HG02970 (cell line): ENCODE results near the gene GPR35.

ENCODE experiments used
- ATAC-seq: cut with Tn5 transposase; IDR thresholded peaks from one replicate; pipeline ENCODE4 v1.9.1; 2021; ENCODE audit warnings: mild to moderate bottlenecking, moderate library complexity, moderate number of reproducible peaks; ENCODE audit not compliant: unreplicated experiment, low FRiP score

GPR35 gene

DNA sequence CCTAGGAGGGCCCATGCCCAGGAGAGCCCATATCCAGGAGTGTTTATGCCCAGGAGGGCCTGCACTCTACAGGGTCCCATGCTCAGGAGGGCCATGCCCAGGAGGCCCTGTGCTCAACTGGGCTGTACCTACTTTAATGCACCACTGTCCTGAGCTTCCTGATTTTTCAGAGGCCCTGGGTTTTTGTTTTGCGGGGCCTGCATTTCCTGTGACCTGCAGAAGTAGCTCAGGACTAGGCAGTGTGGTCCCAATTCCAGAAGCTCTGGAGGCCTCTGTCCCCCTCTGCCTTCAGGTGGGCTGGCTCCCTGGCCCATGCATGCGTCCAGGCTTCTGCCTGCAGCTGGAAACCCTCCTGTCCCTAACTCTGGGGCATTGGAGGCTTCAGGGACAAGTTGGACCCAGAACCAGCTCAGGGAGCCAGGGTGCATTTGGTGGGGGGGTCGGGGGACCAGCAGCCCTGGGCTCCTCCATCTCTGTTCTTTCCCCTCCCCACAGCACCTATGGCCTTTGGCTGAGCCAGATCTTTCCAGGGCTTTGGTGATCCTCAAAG, 10.8 kb downstream of the GPR35 start:
- ATAC-seq, result no peak

DNA sequence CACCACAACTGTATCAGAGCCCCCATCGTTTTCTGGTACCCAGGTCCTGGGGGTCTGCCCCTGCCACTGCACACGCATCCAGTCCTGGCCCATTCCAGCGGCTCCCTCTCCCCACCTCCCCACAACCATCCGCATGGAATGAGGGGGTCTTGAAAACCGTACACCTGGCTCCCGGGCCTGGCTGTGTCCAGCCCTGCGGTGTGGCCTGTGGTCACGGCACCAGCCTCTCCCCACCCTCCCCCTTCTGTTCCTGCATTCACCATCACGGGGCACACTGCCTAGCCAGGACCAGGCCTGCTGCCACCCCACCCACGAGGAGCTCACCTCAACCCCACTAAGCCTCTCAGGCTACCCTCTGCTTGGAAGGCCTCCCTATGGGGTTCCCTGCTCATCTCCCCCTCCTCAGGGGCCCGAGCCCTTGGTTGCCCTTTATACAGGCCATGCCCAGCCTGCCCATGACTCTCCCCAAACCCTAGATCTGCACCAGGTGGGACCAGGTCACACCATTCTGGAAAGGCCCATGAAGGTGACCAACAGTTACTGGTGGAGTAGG, 11.4 kb downstream of the GPR35 start:
- ATAC-seq, result no peak

DNA sequence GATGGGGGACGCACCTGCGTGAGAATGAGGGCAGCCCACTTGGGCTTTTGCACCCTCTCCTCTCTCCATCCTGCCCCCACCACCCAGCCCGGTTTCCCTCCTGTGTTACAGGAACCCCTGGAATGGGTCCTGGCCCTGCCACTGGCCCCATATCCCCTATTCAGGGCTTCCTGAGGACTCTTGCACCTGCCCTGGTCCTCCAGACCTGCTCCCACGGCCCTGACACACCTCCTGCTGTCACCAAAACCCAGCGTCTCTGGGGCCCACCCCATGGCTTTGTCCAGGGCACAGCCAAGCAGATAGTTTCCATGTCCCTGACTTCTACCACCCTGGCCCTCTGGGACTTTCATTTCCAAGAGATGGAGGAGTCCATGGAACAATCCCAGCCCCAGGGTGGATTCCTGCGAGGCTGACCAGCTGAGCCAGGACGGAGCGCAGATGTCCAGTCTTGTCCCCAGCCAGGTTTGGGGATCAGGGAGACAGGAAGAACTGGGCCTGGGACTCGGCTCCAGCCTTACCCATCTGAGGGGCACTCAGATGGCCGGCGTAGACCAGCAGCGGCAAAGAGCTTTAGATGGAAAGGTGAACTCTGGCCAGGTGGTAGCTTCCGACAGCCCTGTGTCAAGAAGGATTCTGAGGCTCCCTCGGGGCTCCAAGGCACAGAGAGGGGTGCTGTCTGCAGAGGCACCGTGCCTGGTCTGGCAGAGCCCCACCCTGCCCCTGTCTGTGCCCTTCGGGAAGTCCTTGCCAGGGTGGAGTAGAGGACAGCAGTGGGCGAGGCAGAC, 12.0 kb downstream of the GPR35 start:
- no peak for ATAC-seq

DNA sequence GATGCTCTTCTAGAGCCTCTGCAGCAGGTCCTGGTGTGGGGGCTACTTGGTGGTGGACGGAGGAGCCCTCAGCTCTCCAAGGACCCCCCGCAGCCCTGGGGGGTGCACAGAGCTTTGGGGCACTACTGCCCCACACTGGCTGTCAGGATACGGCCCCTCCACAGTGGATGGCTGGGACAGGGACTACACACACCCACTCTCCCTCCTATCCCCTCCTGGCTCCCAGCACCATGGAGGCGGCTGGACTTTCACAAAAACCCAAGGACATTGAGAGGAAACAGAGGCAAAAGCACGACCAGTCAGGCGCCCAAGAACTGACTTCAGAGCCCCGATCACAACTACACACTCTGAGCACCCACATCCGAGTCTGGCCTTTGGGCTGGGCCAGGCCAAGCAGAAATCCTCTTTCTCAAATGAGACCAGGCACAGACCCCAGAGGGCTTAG, 12.6 kb downstream of the GPR35 start:
- ATAC-seq, result no peak

DNA sequence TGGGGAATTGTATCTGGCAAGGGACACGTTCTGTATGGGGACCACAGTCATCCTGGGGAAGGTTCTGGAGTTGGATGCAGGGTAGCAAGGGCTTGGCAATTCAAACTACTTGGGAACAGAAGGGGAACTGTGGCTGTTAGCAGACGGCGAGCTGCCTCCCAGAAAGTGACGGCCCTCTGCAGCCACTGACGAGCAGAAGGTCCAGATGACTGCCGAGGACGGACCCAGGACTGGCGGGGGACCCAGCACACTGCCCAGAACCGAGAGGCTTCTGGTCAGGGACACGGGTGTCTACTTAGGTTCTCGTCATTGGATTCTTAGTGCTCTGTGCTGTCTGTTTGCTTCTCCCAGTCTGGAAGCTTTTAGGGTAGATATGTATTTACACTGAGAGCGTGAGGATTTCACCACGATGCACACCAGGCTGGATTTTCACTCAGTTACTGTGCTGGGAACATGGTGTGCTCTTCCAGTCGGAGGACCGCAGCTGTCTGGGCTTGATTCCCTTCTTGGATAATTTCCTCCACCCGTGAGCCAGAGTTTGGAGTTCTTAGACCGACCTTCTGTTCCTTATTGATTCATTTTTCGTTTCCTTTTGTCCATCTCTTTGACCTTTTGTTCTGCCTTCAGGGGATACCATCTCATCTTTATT, 13.4 kb downstream of the GPR35 start:
- ATAC-seq, result no peak

DNA sequence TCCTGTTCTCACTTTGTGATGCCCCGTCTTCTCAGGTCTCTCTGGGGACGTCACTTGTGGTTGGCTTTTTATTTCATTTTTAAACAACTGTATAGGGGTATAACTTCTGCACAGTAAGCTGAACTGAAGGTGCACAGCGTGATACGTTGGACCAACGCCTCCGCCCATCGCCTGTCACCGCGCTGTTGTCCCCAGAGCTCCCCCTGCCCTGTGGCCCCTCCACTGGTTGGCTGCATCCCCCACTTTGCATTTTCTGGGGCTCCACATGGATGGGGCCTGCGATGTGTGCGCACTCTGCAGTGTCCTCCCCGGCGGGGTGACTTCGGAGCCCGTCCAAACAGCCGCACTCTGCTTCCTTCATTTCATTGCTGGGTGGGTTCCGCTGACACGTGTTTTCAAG, 14.3 kb downstream of the GPR35 start:
- no peak for ATAC-seq

DNA sequence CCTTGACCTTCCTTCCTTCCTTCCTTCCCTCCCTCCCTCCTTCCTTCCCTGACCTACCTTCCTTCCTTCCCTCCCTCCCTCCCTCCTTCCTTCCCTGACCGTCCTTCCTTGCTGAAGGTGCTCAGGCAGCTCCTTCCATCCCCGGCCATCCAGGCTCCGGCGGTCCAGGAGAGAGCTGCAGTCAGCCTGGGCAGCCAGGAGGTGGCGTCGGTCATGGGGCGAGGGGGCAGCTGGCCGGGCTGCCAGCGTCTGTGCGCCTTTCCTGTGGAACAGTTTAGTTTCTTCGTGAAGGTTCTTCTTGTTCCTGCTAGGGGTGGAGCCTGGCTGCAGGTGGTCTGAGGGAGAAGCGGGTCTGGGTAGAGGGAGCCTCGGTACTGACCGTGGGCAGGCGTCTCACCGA, 15.7 kb downstream of the GPR35 start:
- no peak for ATAC-seq

DNA sequence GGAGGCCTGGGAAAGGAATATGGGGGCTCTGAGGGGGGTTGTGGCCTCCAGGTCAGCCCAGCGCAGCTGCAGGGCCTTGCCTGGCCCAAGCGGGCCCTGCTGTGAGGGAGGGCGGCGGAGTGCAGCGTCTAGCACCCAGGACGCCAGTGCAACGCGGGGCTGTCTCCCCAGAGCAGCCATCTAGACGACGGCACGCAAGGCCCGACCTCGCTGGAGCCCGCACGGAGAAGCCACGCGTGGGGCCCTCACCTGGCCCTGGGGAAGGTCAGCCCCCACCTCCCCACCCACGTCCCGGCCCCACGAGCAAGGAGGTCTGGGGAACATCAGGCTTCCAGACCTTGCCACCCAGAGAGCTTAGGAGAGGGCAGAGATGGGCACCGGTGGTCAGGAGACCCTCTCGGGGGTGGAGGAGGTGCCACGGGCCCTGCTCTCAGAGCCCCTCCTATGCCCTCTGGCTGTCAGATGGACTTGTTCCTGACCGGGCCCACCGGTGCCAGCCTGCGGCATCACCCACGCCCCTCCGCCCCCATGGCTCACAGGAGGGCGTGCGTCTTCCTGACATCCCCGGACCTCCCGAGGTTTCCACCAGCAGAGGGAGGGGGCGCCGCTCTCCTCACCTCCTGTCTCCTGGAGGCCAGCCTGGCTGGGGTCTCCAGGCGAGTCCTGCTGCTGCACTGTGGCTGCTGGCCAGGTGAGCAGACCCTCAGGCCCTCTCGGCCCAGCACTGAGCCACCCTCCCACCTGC, 17.0 kb downstream of the GPR35 start:
- ATAC-seq, result no peak

DNA sequence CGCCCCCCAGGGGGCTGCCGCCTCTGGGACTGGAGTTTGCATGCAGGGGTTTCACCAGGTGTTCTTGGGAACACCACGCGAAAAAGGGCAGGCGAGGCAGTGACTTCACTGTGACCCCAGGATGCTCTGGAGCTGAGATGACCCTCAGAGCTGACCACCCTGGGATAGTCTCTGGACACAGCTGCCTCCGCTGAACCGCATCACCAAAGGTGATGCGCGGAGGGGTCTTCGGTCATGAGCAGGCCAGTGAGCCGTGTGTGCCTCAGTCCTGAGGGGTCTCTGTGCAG, 17.5 kb downstream of the GPR35 start:
- ATAC-seq, result no peak

DNA sequence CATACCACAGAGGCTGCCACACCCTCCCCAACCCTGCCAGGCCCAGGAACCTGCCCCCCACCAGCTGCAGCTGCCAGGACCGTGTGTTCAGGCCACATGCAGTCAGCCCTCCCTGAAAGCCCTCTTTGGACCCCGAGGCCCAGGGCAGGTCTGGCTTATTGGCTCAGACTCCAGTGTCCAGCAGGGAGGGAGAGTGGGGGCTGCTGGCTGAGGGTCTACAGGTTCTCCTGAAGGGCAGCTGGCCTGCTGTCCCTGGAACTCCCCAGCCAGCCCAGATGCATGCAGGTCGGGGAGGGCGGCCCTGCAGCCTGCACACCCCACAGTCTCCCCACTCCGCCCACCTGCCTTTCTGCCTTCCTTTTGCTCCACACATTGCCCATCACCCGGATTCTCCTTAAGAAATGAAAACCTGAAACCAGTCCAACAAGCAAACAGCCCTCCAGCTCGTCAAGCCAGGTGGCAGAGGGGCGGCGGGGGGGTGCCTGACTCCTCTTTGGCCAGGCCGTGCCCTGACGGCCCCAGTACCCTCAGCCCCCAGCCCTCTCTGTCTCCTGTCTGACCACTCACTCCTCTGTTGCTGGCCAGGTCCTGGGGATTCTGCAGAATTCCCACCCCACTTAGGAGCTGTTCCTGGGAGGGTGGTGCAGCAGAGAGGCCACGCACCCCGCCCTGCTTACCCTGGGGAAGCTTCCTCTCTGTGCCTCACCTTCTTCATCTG, 18.0 kb downstream of the GPR35 start:
- ATAC-seq, result no peak

DNA sequence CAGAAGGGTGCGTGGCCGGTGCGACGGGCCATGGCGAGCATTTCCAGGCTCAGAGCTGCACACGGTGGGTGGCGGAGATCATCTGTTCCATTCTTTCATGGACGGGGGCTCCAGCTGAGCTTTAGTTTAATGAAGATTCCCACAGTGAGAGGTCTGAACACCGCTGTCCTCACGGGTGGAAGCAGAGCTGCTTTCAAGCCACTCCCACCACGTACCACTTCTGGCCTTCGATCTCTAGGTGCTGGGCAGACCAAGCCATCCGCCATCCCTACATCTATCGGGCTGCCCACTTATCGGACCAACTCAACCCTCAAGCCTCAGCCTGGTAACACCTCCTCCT, 18.5 kb downstream of the GPR35 start:
- no peak for ATAC-seq

DNA sequence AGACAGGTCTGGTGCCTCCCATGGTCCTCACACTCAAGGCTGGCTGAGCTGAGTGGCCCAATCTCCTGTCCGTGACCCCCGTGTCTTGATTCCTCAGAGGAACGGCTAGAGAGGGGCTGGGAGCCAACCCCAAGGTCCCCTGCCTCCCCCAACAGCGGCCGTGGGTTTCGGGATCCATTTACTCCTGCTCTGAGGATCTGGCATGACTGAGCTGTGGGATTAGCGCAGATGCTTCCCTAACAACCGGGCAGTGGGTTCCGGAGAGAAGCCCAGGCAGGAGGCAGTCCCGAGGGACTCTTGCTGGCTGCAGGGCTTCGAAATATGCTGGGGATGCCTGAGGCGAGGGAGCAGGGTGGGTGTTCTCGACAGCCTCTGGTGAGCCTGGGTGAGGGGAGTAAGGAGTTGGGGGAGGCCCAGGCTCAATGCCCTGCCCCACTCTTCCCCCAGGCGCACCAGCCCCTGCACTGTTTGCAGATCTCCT, 18.9 kb downstream of the GPR35 start:
- ATAC-seq, result no peak

DNA sequence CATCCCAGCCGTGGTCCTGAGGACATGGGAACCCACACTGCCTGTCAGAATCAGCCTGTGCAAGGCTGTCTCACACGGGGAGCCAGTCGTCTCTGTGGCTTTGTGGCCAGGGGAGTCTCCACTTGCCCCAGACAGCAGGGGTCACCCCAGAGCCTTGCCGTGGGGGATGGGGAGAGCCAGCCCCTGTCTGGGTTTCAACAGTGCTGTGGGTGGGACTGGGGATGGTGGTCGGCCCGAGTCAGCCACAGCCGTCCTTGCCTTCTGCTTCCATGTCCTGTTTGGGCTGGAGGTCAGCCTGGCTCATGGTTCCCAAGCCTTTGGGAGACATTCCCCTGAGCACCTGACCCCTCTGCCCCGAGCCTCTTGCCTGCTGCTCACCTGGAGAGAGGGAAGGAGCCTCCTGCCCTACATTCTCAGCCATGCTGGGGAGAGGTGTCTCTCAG, 19.6 kb downstream of the GPR35 start:
- no peak for ATAC-seq

DNA sequence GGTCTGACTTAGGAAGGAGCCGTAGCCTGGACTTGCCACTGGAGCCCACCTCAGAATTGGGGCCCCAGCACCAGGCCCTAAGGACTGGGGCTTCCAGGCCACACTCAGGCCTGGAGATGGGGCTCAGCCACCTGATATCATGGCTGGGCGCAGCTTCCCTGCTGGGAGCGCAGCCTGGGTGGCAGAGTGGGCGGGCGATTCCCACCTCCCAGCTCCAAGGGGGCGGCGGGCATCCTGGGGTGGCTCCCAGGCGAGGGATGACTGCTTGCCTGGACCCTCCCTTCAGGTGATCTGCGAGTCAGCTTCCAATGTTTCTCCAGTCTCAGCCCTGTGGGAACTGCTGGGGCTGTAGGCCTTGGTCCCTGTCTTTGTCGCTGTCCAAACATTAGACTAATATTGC, 20.1 kb downstream of the GPR35 start:
- no peak for ATAC-seq

DNA sequence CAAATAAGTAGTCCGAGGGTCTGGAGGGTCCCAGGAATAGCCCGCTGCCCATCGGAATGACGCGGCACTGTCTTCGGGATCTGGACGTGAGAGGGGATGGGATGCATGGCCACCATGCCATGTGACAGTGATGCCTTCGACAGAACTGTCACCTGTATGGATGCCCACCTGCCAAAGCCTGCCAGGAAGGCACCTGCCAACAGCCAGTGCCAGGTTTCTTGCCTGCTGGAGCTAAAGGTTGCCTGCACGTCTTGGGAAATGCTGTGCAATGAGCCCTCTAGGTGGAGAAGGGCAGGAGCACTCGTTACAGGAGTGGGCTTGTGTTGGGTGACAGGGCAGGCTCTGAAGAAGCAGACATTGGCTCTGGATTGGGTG, 20.5 kb downstream of the GPR35 start:
- no peak for ATAC-seq

DNA sequence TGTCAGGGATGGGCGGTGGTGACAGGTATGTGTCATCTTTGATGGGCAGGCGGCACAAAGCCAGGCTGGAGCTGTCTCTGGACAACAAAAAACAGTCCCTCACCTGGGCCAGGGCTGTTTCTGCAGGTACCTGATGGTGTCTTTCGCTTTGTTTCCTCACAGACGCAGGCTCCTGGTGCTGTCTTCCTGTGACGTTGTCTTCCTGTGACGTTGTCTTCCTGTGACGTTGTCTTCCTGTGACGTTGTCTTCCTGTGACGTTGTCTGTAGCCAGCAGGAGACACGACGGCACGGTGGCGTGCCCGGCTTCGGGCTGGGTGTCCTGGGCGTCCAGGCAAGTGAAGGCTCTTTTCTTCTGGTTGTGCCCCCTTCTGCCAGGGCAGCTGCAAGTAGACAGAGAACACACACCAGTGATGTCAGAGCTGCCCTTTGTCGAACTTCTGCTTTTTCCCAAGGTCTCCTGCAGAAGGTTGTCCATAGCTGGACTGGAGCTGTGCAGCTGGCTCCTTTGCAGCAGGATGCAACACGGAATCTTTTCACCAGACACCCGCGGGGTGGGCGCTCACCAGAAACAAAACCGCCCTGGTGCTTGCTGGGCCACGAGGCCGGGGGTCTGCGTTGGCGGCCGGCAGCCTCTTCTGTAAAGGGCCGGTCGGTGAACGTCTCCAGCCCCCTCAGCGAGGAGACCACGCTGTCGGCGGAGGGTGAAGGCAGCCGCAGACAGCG, 21.1 kb downstream of the GPR35 start:
- no peak for ATAC-seq

DNA sequence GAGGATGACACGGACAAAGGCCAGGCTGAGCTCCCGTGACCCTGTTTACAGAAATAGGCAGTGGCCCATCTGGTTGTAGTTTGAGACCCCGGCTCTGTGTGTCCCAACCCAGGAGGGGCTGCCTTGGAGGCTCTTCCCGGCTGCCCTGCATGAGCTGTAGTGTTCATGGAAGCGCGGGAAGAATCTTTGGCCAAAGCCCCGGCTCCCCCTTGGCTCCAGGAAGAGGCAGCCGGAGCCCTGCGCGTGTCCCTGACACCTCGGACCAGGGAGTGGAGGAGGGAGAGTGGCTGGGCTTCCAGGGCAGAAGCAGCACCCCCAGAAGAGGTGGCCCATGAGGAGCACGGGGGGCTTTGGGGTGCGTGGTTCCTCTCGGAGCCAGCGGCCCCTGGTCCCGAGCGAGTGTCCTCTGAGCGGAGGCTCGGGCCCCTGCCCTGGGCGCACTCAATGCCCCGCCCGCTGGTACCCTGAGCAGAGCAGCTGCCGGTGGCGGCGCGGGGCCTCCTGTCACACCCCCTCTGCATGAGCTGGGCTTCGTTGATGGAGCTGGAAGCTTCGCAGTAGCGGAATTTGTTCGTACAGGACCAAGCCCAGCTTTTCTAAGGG, 21.7 kb downstream of the GPR35 start:
- no peak for ATAC-seq

DNA sequence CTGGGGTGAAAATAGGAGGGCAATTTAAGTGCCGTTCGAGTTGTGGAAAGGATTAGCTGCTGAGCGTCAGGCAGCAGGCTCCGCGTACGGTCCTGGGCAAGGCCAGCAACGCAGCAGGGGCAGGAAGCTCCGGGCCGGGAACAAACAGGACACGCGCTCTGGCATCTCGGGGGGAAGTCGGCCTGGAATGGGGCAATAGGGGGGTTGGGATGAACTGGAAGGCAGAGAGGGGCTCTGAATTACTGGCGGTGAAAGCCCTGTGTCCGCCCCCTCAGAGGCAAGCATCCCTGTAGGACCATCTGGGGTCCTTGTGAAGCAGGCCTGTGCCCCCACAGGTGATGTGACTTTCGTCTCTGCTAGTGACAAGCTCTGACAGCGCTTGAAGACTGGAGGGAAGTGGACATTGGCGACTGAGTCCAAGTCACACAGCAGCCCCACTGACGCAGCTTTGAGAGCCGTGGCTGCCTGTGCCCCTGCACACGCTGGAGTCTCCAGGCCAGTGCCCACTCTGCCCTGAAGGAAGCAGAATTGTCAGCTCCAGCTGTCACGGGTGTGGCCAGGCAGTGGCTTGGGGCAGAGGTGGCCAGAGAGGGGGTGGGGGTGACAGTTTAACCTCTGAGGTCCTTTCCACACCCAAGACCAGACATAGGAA, 22.3 kb downstream of the GPR35 start:
- ATAC-seq, result no peak

DNA sequence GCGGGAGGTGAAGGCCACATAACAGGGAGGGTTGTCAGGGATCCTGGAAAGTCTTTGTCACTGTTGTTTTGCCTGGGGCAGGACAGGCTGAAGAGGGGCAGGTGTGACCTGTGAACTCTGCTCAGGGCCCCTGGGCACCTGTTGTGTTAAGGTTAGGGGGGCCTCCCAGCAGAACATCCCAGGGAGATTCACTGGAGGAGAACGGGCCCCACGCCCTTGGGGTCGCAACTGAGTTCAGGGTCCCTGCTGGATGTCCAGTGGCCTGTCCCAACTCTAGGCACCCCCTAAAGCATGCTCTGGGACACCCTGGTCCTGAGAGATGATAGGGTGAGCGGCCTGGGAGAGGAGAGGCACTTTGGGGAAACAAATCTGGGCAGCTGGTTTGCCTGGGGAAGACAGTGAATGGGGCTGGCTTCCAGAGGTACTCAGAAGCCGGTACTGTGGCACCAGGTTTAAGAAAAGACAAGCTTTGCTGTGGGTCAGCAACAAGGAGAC, 22.9 kb downstream of the GPR35 start:
- ATAC-seq, result no peak
